Brain microvascular endothelial cell (primary cell): ENCODE data around the gene COMMD6.

ENCODE experiments used
- DNase-seq: peaks from one replicate; pipeline ENCODE4 v3.0.0-alpha.2; 2020
- H3K27ac ChIP-seq: fragments of 250-450 bp; sonication (Bioruptor Pico); 2 replicates; pipeline ENCODE4 v1.5.1; 2020; ENCODE audit warnings: mild to moderate bottlenecking, moderate library complexity
- H3K27me3 ChIP-seq: fragments of 250-450 bp; sonication (Bioruptor Pico); replicated peaks from 2 replicates; pipeline ENCODE4 v1.5.1; 2020; ENCODE audit warnings: mild to moderate bottlenecking
- H3K36me3 ChIP-seq: fragments of 250-450 bp; sonication (Bioruptor Pico); replicated peaks from 2 replicates; pipeline ENCODE4 v1.5.1; 2020; ENCODE audit warnings: mild to moderate bottlenecking
- H3K4me3 ChIP-seq: 2 replicates; pipeline ENCODE4 v1.5.1; 2011; ENCODE audit warnings: low read depth, mild to moderate bottlenecking, control low read depth, low read length, moderate library complexity
- CTCF ChIP-seq: IDR thresholded peaks from 2 replicates; pipeline ENCODE4 v1.5.1; 2011; ENCODE audit warnings: low read depth, mild to moderate bottlenecking, moderate library complexity, low read length, control low read depth, inconsistent platforms; ENCODE audit errors: missing control alignments
- in situ Hi-C: cut with HindIII; loops from 2 replicates; pipeline ENCODE4 v1.10.0; 2017; ENCODE audit warnings: low sequenced_read_pairs, low pct_ligation_motif_present

The COMMD6 gene

GRCh38 chr13:75569576-75569975 is 31.9 kb upstream of the COMMD6 start:
- no peak for TF ChIP-seq CTCF
- Histone ChIP-seq H3K27ac (no peak overlapping the region), H3K4me3 (no peak overlapping the region), H3K27me3 (no peaks in the 10 kb centered on the region), H3K36me3 (peaks cover 22% of the 10 kb centered on the region)
- in situ Hi-C loops: no loop called here
- DNase-seq: no peak

- Histone ChIP-seq H3K36me3 (peaks cover 12% of the 10 kb centered on the region), H3K27me3 (no peaks in the 10 kb centered on the region), H3K4me3 (no peak overlapping the region), H3K27ac (no peak overlapping the region)
- in situ Hi-C loops: no loop called here
- TF ChIP-seq CTCF: peak; percentile 27
- DNase-seq: no peak
Measured at GRCh38 chr13:75566658-75567057, 29.0 kb upstream of the COMMD6 start.

GRCh38 chr13:75558145-75558840 is 20.7 kb upstream of the COMMD6 start:
- TF ChIP-seq CTCF: no peak
- Histone ChIP-seq H3K27me3 (no peaks in the 10 kb centered on the region), H3K27ac (no peak overlapping the region), H3K4me3 (no peak overlapping the region), H3K36me3 (peaks cover 7% of the 10 kb centered on the region)
- in situ Hi-C loops: no loop called here
- no peak for DNase-seq

GRCh38 chr13:75556961-75557360 is 19.3 kb upstream of the COMMD6 start:
- no peaks in the 10 kb centered on the region for H3K27me3 ChIP-seq
- no peak for TF ChIP-seq CTCF
- no peak overlapping the region for H3K27ac ChIP-seq
- DNase-seq: no peak
- H3K4me3 ChIP-seq: no peak overlapping the region
- H3K36me3 ChIP-seq: peaks cover 7% of the 10 kb centered on the region
- in situ Hi-C loops: no loop called here

- peaks cover 7% of the 10 kb centered on the region for H3K36me3 ChIP-seq
- H3K27me3 ChIP-seq: no peaks in the 10 kb centered on the region
- H3K27ac ChIP-seq: no peak overlapping the region
- no peak for DNase-seq
- TF ChIP-seq CTCF: no peak
- no peak overlapping the region for H3K4me3 ChIP-seq
- in situ Hi-C loops: no loop called here
Measured at GRCh38 chr13:75555836-75556235, 18.2 kb upstream of the COMMD6 start.

- no peak overlapping the region for H3K4me3 ChIP-seq
- TF ChIP-seq CTCF: no peak
- no peaks in the 10 kb centered on the region for H3K27me3 ChIP-seq
Measured at GRCh38 chr13:75554981-75555380, 17.3 kb upstream of the COMMD6 start.

More at GRCh38 chr13:75554981-75555380, 17.3 kb upstream of the COMMD6 start:
- Histone ChIP-seq H3K36me3 (peaks cover 7% of the 10 kb centered on the region), H3K27ac (no peak overlapping the region)
- in situ Hi-C loops: no loop called here
- DNase-seq: no peak
